HG03457 (cell line): ENCODE results near the gene PRKCB.

ENCODE experiments used
- ATAC-seq: cut with Tn5 transposase; IDR thresholded peaks from one replicate; pipeline ENCODE4 v1.9.1; 2021; ENCODE audit warnings: moderate number of reproducible peaks; ENCODE audit not compliant: unreplicated experiment

PRKCB gene

DNA sequence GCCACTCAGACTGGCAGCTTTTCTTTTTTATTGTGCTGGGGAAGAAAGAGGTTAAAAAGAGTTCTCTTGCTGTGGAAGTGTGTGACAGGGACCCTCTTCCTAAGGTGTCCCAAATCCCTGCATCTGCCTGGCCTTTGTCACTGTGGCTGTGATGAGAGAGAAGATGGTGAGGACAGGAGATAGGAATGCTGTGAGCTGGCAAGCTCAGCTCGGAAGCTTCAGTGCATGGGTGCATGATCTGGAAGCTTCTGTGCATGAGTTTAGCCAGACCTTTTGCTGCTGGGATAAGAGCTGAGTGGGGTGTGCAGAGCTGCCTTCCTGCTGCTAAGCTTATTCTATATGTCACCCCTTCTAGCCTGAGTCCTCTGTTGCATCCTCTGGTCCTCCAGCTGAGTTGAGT, 317.0 kb downstream of the PRKCB start:
- ATAC-seq, result no peak

DNA sequence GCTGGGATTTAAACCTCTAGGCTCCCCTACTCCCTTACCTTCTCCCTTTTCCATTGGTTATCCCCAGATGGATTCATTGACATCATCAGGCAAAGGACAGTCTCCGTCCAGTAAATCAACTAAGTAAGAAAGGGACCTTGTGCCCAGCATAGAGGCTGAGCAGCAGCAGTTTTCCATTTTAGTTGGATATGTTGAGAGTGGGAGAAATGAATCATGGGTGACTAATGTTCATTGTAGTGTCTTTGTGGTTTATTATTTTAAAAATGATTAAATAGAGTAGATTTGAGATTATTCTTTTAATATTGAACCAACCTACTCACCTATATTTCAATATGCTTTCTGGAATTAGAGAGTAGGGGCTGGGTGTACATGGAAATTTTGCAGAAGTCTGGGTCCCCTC, 321.0 kb downstream of the PRKCB start:
- no peak for ATAC-seq

DNA sequence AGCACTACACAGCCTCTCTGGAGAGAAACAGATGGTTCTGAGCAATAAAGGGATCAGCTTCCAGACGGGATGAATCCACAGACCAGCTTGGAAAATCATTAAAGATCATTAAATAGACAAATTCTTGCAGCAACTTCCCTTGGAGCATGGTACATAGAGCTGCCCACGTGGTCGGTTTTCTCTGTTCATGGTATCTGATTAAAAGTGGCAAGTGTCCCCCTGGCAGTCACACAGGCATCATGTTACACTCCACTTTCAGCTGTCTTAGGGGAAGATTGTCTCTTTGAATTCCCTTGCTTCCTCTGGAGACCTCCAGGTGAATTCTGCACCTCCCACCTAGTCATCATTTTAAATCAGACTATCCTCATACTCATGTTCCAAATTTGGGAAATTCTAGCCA, 328.2 kb downstream of the PRKCB start:
- no peak for ATAC-seq

DNA sequence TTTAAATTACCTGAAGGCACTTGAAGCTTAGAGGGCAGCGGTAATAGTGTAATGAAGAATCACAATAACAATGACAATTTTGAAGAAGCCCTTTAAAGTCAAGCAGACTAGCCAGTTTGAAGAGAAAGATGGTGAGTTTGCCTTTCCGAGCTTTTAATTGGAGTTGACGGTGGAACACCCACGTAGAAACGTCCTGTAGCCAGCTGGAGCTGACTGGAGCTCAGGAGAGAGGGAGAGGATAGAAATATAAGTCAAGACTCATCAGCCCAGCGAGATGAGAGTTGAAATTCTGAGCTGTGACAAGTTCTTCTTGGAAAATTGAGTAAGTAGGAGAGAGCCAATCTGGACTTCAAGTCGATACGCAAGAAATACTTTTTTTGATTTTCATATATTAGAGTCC, 328.6 kb downstream of the PRKCB start:
- no peak for ATAC-seq

DNA sequence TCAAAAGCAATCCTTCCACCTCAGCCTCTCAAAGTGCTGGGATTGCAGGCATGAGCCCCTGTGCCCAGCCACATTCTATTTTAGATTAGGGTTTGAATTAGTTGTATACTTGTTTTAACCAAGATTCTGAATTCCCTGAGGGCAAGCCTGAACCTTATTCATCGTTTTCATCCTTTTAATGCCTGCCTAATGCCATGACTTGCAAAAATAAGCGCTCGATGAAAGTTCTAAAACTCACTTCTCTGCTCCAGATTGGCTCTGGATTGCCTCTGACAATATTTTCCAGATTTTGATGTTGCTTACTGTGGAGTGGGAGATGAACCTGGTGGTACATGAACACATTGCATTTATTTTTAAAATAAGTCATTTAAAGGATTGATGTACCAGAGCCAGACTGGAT, 329.5 kb downstream of the PRKCB start:
- ATAC-seq, result no peak

DNA sequence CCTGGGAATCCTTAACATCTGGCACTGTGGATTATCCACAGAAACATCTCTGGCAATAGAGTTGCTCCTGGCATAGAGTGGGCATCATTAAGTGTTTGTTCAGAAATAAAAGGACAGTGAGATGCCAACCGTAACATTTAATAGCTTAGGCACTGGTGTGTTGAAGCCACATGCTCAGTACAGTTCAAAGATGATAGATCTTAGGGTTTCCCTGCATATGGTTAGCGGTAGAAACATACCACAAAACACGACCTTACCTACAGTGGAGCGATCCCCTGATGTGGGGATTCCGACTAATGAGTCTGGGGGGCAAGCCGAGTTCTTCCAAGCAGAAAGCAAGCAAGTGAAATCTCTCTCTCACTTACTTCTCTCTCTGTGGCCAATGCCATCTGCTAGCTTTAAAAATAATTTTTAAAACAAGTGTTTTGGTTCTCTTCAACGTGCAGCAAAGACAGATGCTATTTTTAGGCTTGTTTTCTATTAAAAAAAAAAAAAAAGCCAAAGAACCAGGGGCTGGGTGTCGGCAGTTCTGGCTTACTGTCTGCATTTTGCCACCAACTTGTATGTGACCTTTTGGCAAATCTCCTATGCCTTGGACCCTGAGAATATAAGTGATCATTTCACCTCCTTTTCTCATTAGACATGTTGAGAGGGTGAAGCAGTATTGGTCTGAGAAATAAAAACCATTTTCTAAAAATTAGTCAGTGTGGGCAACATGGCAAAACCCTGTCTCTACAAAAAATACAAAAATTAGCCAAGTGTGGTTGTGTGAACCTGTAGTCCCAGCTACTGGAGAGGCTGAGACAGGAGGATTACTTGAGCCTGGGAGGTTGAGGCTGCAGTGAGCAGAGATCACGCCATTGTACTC, 331.1 kb downstream of the PRKCB start:
- ATAC-seq, result no peak

DNA sequence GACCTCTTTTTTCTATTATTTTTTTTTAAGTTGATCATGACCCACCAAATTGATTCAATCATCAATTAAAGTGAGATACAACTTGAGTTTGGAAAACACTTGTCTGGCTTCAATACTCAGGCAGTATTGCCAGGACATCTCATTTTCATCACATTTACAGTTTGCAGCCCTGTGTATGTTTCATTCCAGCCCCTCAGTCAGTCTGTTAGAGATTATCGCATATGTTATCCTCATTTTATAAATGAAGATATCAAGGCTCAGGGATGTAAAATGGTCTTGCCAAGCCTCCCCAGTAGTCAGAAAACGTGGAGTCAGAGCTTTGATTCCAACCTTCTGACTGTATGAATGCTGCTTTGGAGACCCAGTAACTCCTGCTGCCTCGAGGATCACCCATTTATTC, 333.1 kb downstream of the PRKCB start:
- no peak for ATAC-seq

DNA sequence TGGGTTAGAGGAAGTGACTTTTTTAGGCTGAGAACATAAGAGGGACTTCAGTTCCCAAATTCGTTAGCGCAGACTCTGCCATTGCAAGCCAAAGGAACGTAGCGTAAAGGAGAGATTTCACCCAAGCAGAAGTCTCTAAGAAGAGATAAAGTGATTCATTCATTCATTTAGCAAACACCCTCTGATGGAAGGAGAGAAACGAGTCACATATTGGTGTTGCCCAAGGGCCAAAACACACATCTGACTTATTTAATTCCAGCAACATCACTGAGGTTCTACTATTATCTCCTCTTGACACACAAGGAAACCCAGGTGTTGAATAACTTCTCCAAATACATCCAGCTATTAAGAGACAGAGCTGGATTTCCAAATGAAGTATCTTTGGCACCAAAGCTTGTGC, 334.6 kb downstream of the PRKCB start:
- no peak for ATAC-seq

DNA sequence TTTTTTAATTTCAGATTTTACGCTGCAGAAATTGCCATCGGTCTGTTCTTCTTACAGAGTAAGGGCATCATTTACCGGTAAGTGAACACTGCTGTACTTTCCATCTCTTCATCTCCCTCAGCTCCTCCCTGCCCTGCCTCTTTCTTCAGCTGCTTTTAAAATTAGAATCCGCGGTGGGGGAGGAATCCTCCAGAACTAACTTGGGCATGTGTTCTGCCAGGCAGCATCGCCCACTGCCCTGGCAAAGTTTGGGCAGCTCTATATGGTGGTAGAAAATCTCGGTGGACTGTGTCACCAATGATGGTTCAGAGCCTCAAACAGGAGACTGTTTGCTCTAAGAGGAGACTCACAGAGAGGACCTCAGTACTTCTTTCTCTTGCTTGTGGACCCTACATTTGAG, 338.7 kb downstream of the PRKCB start:
- no peak for ATAC-seq

DNA sequence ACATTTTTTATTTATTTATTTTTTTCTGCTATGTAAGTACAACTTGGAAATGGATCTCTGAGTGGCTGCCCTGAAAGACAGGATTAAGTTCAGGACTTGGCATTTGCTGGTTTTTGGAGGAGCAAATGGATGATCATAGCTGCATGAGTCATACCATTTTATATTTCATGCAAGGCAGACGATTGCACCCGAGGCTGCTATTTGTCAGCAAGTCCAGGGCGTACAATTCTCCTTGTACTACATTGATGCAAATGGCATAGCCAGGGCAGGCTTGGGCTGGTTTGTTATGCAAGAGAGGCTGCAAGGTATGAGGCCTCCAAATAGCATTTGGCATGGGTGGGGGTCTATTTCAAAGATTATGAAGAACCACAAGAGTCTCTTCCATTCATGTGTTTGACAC, 339.2 kb downstream of the PRKCB start:
- no peak for ATAC-seq

DNA sequence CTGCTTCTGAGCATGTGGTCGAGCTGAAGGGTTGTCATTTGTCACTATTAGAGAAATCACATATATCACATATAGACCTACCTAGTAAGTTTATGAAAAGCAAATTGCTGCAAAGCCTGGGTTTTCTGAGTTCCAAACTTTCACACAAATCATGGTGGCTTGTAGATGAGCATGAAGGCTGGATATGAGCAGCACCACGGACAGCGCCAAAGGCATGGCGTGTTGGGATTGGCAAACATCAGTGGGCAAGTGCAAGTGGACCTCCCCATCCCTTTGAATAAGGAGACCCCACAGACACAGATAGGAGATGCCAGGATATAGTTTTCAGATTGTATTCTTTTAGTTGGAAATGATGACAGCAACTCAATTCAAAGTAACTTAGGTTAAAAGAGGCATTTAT, 342.7 kb downstream of the PRKCB start:
- ATAC-seq, result no peak

DNA sequence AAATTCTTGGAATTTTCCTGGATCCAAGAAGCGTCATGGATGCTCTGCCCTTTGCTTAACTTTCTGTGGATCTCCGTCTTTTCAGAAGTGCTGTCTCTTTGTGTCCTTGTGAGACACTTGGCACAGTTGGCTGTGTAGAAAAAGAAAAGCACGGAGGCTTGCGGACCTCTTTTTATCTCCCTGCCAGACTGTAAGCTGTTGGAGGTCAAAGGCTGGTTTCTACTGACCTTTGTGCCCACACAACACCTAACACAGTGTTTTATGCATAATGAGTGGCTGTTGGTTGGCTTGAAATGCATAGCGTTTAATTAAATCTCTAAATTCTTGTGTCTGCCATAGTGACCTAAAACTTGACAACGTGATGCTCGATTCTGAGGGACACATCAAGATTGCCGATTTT, 344.7 kb downstream of the PRKCB start:
- ATAC-seq, result no peak

DNA sequence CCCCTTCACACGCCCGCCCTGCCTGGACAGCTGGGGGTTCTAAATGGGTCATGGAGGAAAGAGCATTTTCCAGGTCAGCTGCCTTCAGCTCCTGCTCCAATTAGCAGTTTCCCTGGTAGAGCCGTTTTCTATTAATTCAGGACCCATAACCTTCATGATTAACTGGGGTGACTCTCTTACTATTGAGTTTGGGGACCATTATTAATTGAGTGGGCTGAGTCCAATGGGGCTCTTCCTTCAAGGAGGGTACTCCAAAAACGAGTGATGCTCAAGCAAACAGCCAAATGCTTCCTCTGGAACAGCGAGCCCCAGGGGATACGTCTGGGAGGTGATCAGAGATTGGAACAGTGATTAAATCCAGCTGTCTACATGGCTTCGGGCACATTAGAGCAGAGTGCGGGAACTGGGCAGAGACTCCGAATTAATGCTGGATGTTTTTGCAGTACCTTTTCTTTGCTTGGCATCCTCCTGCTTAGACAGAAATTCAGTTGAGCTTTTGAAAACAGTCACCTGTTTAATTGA, 352.3 kb downstream of the PRKCB start:
- ATAC-seq, result no peak

DNA sequence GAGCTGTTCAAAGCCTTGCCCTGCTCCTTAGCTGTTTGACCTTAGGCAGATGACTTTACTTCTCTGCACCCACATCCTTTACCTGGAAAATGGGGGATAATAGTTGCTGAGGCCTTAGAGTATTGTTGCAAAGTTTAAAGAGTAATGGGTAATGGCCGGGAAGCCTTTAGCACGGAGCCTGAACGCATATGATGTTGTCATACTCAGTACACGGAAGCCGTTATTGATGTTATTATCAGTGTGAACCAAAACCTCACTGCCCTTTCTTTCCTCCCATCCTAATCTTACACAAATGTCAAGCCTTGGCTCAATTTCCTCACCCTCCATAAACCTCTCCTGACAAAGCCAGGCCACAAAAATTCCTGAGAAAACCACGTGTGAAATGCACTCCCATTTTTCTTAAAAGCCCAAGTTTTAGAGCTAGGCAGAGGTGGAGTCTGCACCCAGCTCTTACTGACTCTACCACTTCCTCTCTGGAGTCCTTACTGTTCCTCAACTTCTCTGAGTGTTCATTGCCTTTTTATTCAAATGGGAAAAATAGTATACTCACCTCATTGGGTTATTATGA, 353.1 kb downstream of the PRKCB start:
- ATAC-seq, result no peak

DNA sequence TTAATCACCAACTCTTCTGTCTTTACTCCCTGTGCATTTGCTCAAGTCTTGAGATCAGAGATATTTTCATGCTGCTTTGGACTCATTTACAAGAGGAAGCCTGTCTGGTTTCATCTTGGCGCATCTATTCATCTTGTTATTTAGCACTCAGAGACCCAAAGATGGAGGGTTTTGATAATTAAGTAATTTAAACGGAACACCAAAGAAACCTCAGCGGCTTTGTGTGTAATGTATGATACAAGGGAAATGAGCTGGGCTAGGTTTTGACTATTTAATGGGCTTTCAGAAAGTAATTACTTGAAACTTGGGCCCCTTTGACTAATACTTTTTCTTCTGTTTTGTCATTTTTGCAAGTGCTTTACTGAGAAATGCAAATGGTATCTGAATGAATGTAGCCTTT, 354.2 kb downstream of the PRKCB start:
- ATAC-seq, result no peak

DNA sequence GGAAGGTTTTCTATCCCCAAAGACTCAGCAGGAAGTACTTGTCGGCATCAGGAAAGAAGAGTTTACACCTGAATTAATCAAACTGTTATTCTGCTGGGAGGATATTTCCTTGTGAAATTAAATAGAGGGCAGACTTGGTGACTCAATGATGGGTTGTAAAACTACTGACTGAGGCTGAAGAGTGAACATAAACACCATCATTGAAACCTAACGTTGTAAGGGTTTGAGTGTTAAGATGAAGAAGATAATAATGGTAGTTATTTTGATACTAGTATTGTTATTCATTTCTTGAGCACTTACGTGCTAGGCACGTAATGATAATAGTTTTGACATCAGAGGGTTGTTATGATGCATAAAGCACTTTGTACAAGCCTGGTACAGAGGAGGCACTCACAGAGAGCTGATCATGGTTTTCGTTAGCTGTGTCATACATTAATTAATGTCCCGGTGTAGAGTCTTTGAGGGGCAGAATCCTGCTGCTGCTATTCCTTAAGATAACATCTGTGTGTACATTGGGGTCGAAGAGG, 356.2 kb downstream of the PRKCB start:
- ATAC-seq, result no peak

DNA sequence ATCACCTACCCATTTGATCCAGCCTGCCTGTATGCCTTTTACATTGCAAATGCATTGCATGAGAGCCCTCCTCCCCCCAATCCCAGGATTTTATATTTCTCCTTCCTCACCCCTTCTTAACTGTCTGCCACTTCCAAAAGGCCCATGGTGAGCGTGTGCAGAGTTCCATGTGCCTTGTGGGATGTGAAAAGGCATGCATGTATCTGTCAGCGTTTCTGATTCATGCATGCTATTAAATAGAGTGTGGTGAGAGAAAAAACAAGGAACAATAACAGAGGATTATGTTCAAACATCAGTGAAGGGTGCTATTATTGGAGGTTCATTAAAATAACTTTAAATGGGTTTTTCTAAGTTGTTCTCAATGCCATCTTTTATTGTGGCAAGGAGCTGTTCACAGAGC, 359.4 kb downstream of the PRKCB start:
- ATAC-seq, result no peak

DNA sequence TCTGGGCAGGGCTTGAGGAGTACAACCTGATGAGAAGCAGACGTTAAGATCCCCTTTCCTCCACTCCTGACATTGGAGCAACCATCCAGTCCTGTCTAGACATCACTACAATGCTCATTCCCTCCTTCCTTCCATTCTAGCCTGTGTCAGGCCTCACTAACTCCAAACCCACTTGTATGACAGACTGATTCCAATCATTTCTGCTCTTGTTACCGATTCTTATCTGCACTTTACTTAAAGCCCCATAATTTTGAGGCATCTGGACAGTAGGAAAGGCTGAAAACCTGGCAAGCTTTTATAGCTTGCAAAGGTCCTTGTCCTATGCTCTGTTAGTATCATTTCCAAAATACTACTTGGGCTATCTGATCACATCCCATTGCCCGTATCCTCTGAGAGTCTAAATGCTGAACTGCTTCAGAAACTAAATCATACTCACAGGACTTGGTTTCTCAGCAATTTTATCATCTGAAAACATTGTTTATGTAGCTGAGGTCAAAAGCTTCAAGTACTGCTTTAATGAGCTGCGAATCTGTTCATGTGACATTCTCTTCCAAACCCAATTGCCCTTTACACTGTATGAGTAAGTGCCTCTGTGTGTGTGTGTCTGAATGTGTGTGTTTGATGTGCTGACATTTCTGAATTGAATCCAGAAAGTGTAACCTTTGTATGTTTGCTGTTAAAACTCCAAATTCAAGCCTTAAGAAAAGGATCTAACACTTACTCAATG, 363.2 kb downstream of the PRKCB start:
- no peak for ATAC-seq

DNA sequence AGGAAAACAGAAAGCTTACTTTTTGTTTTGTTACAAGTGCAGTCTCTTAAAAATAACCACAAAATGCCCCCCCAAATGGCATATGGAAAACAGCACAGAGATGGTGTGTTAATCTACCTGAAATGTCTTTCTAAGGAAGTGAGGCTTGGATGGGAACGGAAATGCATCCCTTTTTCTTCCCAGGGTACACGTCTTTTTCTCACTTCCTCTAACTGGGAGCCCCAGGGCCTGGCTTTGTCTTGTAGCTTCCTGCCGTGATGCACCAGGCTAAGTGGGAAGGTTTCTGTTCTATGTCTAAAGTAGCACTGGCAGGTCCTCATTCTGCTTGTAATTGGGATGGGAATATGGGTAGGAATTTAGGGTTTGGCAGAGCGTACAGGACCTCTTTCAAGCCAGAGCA, 367.9 kb downstream of the PRKCB start:
- ATAC-seq, result no peak

DNA sequence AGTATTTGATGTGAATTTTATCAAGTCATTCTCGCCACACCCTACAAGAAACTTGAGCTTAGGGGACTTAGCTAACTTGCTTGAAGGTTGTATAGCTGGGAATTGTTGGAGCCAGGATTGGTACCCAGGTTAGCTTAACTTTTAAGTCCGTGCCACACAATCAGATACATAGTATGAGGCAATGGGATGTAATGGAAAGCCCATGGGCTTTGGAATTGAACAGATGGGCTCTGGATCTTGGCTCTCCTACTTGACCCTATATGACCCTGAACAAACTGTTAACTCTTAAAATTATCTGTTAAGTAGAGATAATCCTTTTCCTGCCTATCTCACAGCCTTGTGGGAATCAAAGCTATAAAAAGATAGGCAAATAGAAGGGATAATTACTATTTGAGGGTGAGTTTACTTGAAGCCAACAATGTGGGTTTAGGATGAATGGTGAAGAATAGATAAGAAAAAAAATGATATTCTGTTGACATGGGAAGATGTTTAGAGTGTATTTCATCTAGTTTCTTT, 368.4 kb downstream of the PRKCB start:
- no peak for ATAC-seq

DNA sequence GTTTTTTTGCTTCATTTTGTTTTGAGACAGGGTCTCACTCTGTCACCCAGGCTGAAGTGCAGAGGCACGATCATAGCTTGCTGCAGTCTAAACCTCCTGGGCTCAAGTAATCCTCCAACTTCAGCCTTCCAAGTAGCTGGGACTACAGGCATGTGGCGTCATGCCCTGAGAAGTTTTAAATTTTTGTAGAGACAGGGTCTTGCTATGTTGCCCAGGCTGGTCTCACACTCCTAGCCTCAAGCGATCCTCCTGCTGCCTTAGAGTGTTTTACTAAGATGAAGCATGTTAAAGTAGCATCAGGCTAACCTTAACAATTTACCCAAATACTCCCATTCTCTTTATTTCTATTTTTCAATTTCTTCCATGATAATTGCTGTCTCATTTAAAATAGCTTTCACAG, 371.1 kb downstream of the PRKCB start:
- no peak for ATAC-seq
